ENCODE results near the gene OR10V1.

GRCh38 chr11:59719556-59719955 lies 5.9 kb upstream of the OR10V1 start:
- TF ChIP-seq ATF3 (IDR thresholded peaks at IDR 0.05) = no peak
- TF ChIP-seq, protein P1, sequence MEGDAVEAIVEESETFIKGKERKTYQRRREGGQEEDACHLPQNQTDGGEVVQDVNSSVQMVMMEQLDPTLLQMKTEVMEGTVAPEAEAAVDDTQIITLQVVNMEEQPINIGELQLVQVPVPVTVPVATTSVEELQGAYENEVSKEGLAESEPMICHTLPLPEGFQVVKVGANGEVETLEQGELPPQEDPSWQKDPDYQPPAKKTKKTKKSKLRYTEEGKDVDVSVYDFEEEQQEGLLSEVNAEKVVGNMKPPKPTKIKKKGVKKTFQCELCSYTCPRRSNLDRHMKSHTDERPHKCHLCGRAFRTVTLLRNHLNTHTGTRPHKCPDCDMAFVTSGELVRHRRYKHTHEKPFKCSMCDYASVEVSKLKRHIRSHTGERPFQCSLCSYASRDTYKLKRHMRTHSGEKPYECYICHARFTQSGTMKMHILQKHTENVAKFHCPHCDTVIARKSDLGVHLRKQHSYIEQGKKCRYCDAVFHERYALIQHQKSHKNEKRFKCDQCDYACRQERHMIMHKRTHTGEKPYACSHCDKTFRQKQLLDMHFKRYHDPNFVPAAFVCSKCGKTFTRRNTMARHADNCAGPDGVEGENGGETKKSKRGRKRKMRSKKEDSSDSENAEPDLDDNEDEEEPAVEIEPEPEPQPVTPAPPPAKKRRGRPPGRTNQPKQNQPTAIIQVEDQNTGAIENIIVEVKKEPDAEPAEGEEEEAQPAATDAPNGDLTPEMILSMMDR (IDR thresholded peaks at IDR 0.05; ENCODE audit: low read depth, low read length, missing input control) = no peak
- TF ChIP-seq YY1 (IDR thresholded peaks at IDR 0.05) = no peak
- no peak for TF ChIP-seq REST (IDR thresholded peaks at IDR 0.05)
- no peak for TF ChIP-seq RAD21 (IDR thresholded peaks at IDR 0.05)
